OCI-LY1 (cell line): Measurements from ENCODE around the gene EPM2A.

Experiments used
- H2AFZ ChIP-seq: fragments of 200-600 bp; sonication (generic), shearing (Covaris generic); 2 replicates; pipeline ENCODE4 v1.6.0; 2014; ENCODE audit warnings: antibody characterized with exemption, mild to moderate bottlenecking, low read length
- H3F3A ChIP-seq: fragments of 200-600 bp; sonication (generic), shearing (Covaris generic); 2 replicates; pipeline ENCODE4 v1.6.0; 2014; ENCODE audit warnings: mild to moderate bottlenecking, antibody characterized with exemption, low read length, moderate library complexity; ENCODE audit not compliant: insufficient read depth
- H3K27ac ChIP-seq: fragments of 200-600 bp; sonication (generic); 2 replicates; pipeline ENCODE4 v1.5.1; 2014; ENCODE audit warnings: low read length, mixed run types, mild to moderate bottlenecking, low read depth; ENCODE audit not compliant: poor library complexity, severe bottlenecking
- H3K27me3 ChIP-seq: fragments of 200-600 bp; sonication (generic); 2 replicates; pipeline ENCODE4 v1.6.0; 2014; ENCODE audit warnings: antibody characterized with exemption, mild to moderate bottlenecking, low read length, moderate library complexity; ENCODE audit not compliant: insufficient read depth
- H3K36me3 ChIP-seq: fragments of 200-600 bp; sonication (generic); 2 replicates; pipeline ENCODE4 v1.6.1; 2014; ENCODE audit warnings: mild to moderate bottlenecking, antibody characterized with exemption, low read length, moderate library complexity, mixed read lengths; ENCODE audit not compliant: insufficient read depth
- H3K4me1 ChIP-seq: fragments of 200-600 bp; sonication (generic); 2 replicates; pipeline ENCODE4 v1.5.1; 2014; ENCODE audit warnings: mild to moderate bottlenecking, low read length, moderate library complexity; ENCODE audit not compliant: insufficient read depth, severe bottlenecking
- H3K4me2 ChIP-seq: fragments of 200-600 bp; sonication (generic), shearing (Covaris generic); 2 replicates; pipeline ENCODE4 v1.6.1; 2014; ENCODE audit warnings: low read length
- H3K4me3 ChIP-seq: fragments of 200-600 bp; sonication (generic); 2 replicates; pipeline ENCODE4 v1.5.1; 2014; ENCODE audit warnings: low read length, low read depth, mild to moderate bottlenecking, mixed read lengths; ENCODE audit not compliant: poor library complexity, severe bottlenecking
- H3K79me2 ChIP-seq: fragments of 200-600 bp; shearing (Covaris generic); 2 replicates; pipeline ENCODE4 v1.6.1; 2016; ENCODE audit warnings: mixed run types, low read length, mixed read lengths; ENCODE audit not compliant: insufficient read depth
- H3K9ac ChIP-seq: fragments of 200-600 bp; sonication (generic), shearing (Covaris generic); 2 replicates; pipeline ENCODE4 v1.6.1; 2014; ENCODE audit warnings: mild to moderate bottlenecking, low read length, mixed read lengths
- H3K9me2 ChIP-seq: fragments of 200-600 bp; sonication (generic), shearing (Covaris generic); 2 replicates; pipeline ENCODE4 v1.6.1; 2014; ENCODE audit warnings: low read depth, mild to moderate bottlenecking, low read length, mixed read lengths
- H3K9me3 ChIP-seq: fragments of 200-600 bp; shearing (Covaris generic); 2 replicates; pipeline ENCODE4 v1.6.1; 2014; ENCODE audit warnings: low read length, mixed read lengths
- H4K20me1 ChIP-seq: fragments of 200-600 bp; sonication (generic), shearing (Covaris generic); 2 replicates; pipeline ENCODE4 v1.6.0; 2016; ENCODE audit warnings: mild to moderate bottlenecking, low read length; ENCODE audit not compliant: insufficient read depth
- CTCF ChIP-seq: fragments of 200-600 bp; sonication (generic), shearing (Covaris generic); IDR thresholded peaks from 2 replicates; pipeline ENCODE4 v1.5.1; 2017; ENCODE audit warnings: mild to moderate bottlenecking, antibody characterized with exemption, low read length, moderate library complexity, mixed read lengths
- EZH2 ChIP-seq: fragments of 200-600 bp; sonication (generic), shearing (Covaris generic); IDR thresholded peaks from 2 replicates; pipeline ENCODE4 v1.8.0; 2017; ENCODE audit warnings: borderline replicate concordance, mixed run types, mild to moderate bottlenecking, antibody characterized with exemption, low read length, moderate library complexity, mixed read lengths

Gene EPM2A

DNA sequence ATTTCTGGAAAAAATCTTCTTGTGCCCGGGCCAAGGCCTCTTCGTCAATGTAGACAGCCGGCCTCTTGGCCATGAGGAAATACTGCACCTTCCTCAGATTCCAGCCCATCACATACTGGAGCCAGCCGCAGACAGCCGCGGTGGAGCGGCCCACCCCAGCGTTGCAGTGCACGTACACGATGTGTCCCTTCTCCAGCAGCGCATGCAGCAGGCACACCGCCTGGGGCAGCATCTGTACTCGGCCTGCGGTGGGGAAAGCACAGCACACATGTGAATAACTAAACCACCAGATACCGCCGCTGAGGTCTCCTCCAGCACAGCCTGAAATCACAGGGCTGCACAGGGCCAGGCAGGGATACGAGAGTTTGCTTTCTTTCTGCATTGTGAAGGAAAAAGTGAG lies 107.9 kb downstream of the EPM2A start:
- no peak overlapping the region for H3K4me3 ChIP-seq
- H2AFZ ChIP-seq = no peak overlapping the region
- H3K27ac ChIP-seq = no peak overlapping the region
- no peaks in the 10 kb centered on the region for H3K79me2 ChIP-seq
- no peaks in the 10 kb centered on the region for H3K27me3 ChIP-seq
- H3K36me3 ChIP-seq = no peaks in the 10 kb centered on the region
- no peaks in the 10 kb centered on the region for H3K9me2 ChIP-seq
- H3K9ac ChIP-seq = no peak overlapping the region
- no peaks in the 10 kb centered on the region for H3F3A ChIP-seq
- H4K20me1 ChIP-seq = no peaks in the 10 kb centered on the region
- H3K9me3 ChIP-seq = no peaks in the 10 kb centered on the region
- no peaks in the 10 kb centered on the region for H3K4me1 ChIP-seq
- H3K4me2 ChIP-seq = no peak overlapping the region
- TF ChIP-seq CTCF (no peak), EZH2 (no peak)

- TF ChIP-seq EZH2 = no peak
- no peak for TF ChIP-seq CTCF
- Histone ChIP-seq H3K4me1 (no peaks in the 10 kb centered on the region), H3K27ac (no peak overlapping the region)
Measured at GRCh38 chr6:145626857-145627256, 108.5 kb downstream of the EPM2A start.

GRCh38 chr6:145623231-145623630 lies 112.1 kb downstream of the EPM2A start:
- no peak overlapping the region for H3K4me2 ChIP-seq
- H3K79me2 ChIP-seq = no peaks in the 10 kb centered on the region
- no peaks in the 10 kb centered on the region for H3K9me3 ChIP-seq
- TF ChIP-seq CTCF (no peak), EZH2 (no peak)
- H3K9me2 ChIP-seq = no peaks in the 10 kb centered on the region
- H4K20me1 ChIP-seq = no peaks in the 10 kb centered on the region
- no peak overlapping the region for H3K9ac ChIP-seq
- H3K4me1 ChIP-seq = no peaks in the 10 kb centered on the region
- no peaks in the 10 kb centered on the region for H3K27me3 ChIP-seq
- no peaks in the 10 kb centered on the region for H3K36me3 ChIP-seq
- H2AFZ ChIP-seq = no peak overlapping the region
- H3F3A ChIP-seq = no peaks in the 10 kb centered on the region
- no peak overlapping the region for H3K4me3 ChIP-seq
- no peak overlapping the region for H3K27ac ChIP-seq

More at GRCh38 chr6:145626857-145627256, 108.5 kb downstream of the EPM2A start:
- no peak overlapping the region for H3K4me3 ChIP-seq
- no peaks in the 10 kb centered on the region for H3F3A ChIP-seq
- H3K9me3 ChIP-seq = no peaks in the 10 kb centered on the region
- no peaks in the 10 kb centered on the region for H3K27me3 ChIP-seq
- no peak overlapping the region for H3K9ac ChIP-seq
- H3K9me2 ChIP-seq = no peaks in the 10 kb centered on the region
- no peaks in the 10 kb centered on the region for H4K20me1 ChIP-seq
- no peak overlapping the region for H2AFZ ChIP-seq
- no peak overlapping the region for H3K4me2 ChIP-seq
- H3K79me2 ChIP-seq = no peaks in the 10 kb centered on the region
- H3K36me3 ChIP-seq = no peaks in the 10 kb centered on the region
